ENCODE data around the gene LAMA3. TPM values are rescaled to one million over a fixed set of nuclear protein-coding genes. Genes with fewer than 3 reads are reported as not detected.

The LAMA3 gene
- total RNA-seq, 1 experiment from 2014 or later: 5.6 TPM

GRCh38 chr18:23844991-23845680, 155.9 kb downstream of the LAMA3 start:
- Histone ChIP-seq H3K9ac (ENCODE audit: low read length) (no peak overlapping the region), H3K9me2 (ENCODE audit: insufficient read depth) (no peaks in the 10 kb centered on the region), H3K27ac (ENCODE audit: low read depth, low read length) (no peak overlapping the region), H3K79me2 (ENCODE audit: insufficient read depth, low read length) (no peaks in the 10 kb centered on the region), H3K27me3 (ENCODE audit: insufficient read depth, low read length) (no peaks in the 10 kb centered on the region), H3K4me2 (ENCODE audit: low read length) (peak overlapping the region; percentile 38), H2AFZ (ENCODE audit: low read depth, low read length, poor library complexity, severe bottlenecking) (peak overlapping the region; percentile 28), H3K4me3 (replicated peaks in 1 of 2; ENCODE audit: low read depth in 1 of 2, low read length in 2 of 2) (no peak overlapping the region), H4K20me1 (ENCODE audit: insufficient read depth) (no peaks in the 10 kb centered on the region), H3K36me3 (ENCODE audit: control insufficient read depth in 1 of 2, insufficient read depth in 2 of 2, low read length in 2 of 2) (no peaks in the 10 kb centered on the region), H3K4me1 (ENCODE audit: control insufficient read depth in 1 of 2, insufficient read depth in 2 of 2, low read length in 2 of 2) (peaks cover 6 to 18% of the 10 kb centered on the region in 2 experiments; a peak in 3 of 4 replicates), H3K9me3 (ENCODE audit: control insufficient read depth in 1 of 2, insufficient read depth in 1 of 2, low read depth in 1 of 2, low read length in 2 of 2) (no peaks in the 10 kb centered on the region)
- TF ChIP-seq RAD21 (IDR thresholded peaks at IDR 0.05; ENCODE audit: low read depth): no peak
- TF ChIP-seq CBX3 (IDR thresholded peaks at IDR 0.05; ENCODE audit: low read depth): no peak
- TF ChIP-seq JUND (IDR thresholded peaks at IDR 0.05): no peak
- TF ChIP-seq ELF1 (IDR thresholded peaks at IDR 0.05; ENCODE audit: borderline replicate concordance, low read depth): no peak
- no peak for TF ChIP-seq TCF7L2 (IDR thresholded peaks at IDR 0.05; ENCODE audit: borderline replicate concordance, extremely low read depth, insufficient read depth, insufficient read length)
- TF ChIP-seq ZNF274 (IDR thresholded peaks at IDR 0.05; ENCODE audit: low read depth, low read length): no peak
- TF ChIP-seq SRF (IDR thresholded peaks at IDR 0.05; ENCODE audit: low read depth): no peak
- no peak for TF ChIP-seq CTCF (IDR thresholded peaks at IDR 0.05 in 2 of 3, conservative IDR thresholded peaks at IDR 0.05 in 1 of 3; ENCODE audit: borderline replicate concordance in 1 of 3, insufficient read depth in 1 of 3, low read depth in 2 of 3, low read length in 2 of 3)
- TF ChIP-seq EZH2 (IDR thresholded peaks at IDR 0.05): no peak
- no peak for TF ChIP-seq SP1 (IDR thresholded peaks at IDR 0.05; ENCODE audit: low read depth)
- TF ChIP-seq POLR2AphosphoS5 (IDR thresholded peaks at IDR 0.05; ENCODE audit: low read depth, low read length): no peak
- ChIA-PET POLR2A (no interaction called here), CTCF (no interaction called here), RAD21 (ENCODE audit: low non-redundant PET in 1 of 2, low total read pairs in 2 of 2, uncharacterized antibody in 2 of 2, unreplicated experiment in 2 of 2) (no interaction called here)
- intact Hi-C loops (cut with micrococcal nuclease): no loop called here
- peak; percentile 70; the same call in 1 of the 2 replicates for ATAC-seq
- BruUV-seq (replicated peaks): no TSS peak
- DNase-seq (ENCODE audit: low read depth, low spot score): no peak

Data from HCT116 (cell line).